Endothelial cell of umbilical vein (primary cell): Measurements from ENCODE around the gene REEP5.

ENCODE experiments used
- CTCF ChIP-seq, 2 donors: IDR thresholded peaks; 1 replicate in 1 of 2; 2 replicates in 1 of 2; pipeline ENCODE4 v1.5.1; 2011; ENCODE audit warnings: low read length in 2 of 2, mild to moderate bottlenecking in 2 of 2, moderate library complexity in 2 of 2, control low read depth in 1 of 2, inconsistent platforms in 1 of 2, low read depth in 1 of 2; ENCODE audit not compliant: insufficient read depth in 1 of 2; ENCODE audit errors: extremely low read depth in 1 of 2
- FOS ChIP-seq: IDR thresholded peaks from 2 replicates; pipeline ENCODE4 v1.6.1; 2011; ENCODE audit warnings: mild to moderate bottlenecking, low read length, moderate library complexity, borderline replicate concordance; ENCODE audit not compliant: insufficient read depth
- MYC ChIP-seq: IDR thresholded peaks from one replicate; pipeline ENCODE4 v1.6.1; 2011; ENCODE audit warnings: mild to moderate bottlenecking, low read depth, low read length
- POLR2A ChIP-seq: IDR thresholded peaks from 2 replicates; pipeline ENCODE4 v1.6.1; 2012; ENCODE audit warnings: low read depth, mild to moderate bottlenecking, control low read depth, low read length

GRCh38 chr5:112967520-112968083 lies 45.6 kb upstream of the REEP5 start:
- TF ChIP-seq FOS = no peak
- TF ChIP-seq POLR2A = no peak
- TF ChIP-seq CTCF (IDR thresholded peaks at IDR 0.05; ENCODE audit: extremely low read depth in 1 of 2, insufficient read depth in 1 of 2, low read depth in 1 of 2, low read length in 2 of 2) = no peak
- no peak for TF ChIP-seq MYC
